Endothelial cell of umbilical vein (primary cell): ENCODE data around the gene CNTLN. TPM values are rescaled to one million over a fixed set of nuclear protein-coding genes. Genes with fewer than 3 reads are reported as not detected.

Experiments
- BruUV-seq: library from RNA; stranded (reverse); fragments of 400-500 nt; replicated peaks from 2 replicates; lab custom pipeline; 2021; lab: Mats Ljungman, UMichigan
- CTCF ChIA-PET: fragments of 300-600, 350-600 bp; sonication (Branson Sonifier 250); formaldehyde crosslinking; loops from one replicate; lab custom pipeline; 2021; ENCODE audit warnings: antibody characterized with exemption, inconsistent platforms; lab: Charles Lee
- POLR2A ChIA-PET: fragments of 300-600, 350-600 bp; sonication (Branson Sonifier 250); formaldehyde crosslinking; loops from one replicate; lab custom pipeline; 2021; ENCODE audit warnings: antibody characterized with exemption, inconsistent platforms; lab: Charles Lee
- DNase-seq: peaks from one replicate; pipeline ENCODE4 v3.0.0-alpha.2; 2011; ENCODE audit warnings: low read depth, low spot score
- FAIRE-seq: peaks from 2 replicates; lab custom pipeline; 2011; peaks lifted over from hg19 to GRCh38; lab: Jason Lieb, UNC
- H2AFZ ChIP-seq: 2 replicates; pipeline ENCODE4 v1.6.0; 2012; ENCODE audit warnings: low read depth, low read length, control low read depth, inconsistent platforms
- H3K27ac ChIP-seq: 2 replicates; pipeline ENCODE4 v1.5.1; 2011; ENCODE audit warnings: low read depth, mild to moderate bottlenecking, control low read depth, low read length, moderate library complexity; ENCODE audit not compliant: insufficient read depth
- H3K27me3 ChIP-seq, 2 experiments: 2 replicates each; pipeline versions ENCODE4 v1.6.0 to v1.6.1; 2011; ENCODE audit warnings: low read length in 2 of 2, mixed read lengths in 1 of 2; ENCODE audit not compliant: control insufficient read depth in 2 of 2, insufficient read depth in 2 of 2
- H3K36me3 ChIP-seq, 2 experiments: 2 replicates in 1 of 2; 3 replicates in 1 of 2; pipeline ENCODE4 v1.5.1; 2011; ENCODE audit warnings: low read length in 2 of 2, mild to moderate bottlenecking in 1 of 2, moderate library complexity in 1 of 2; ENCODE audit not compliant: control insufficient read depth in 2 of 2, insufficient read depth in 2 of 2; ENCODE audit errors: extremely low read depth in 1 of 2
- H3K4me1 ChIP-seq: 3 replicates; pipeline ENCODE4 v1.5.1; 2011; ENCODE audit warnings: mild to moderate bottlenecking, low read length; ENCODE audit not compliant: control insufficient read depth, insufficient read depth; ENCODE audit errors: extremely low read depth
- H3K4me2 ChIP-seq: 2 replicates; pipeline ENCODE4 v1.6.1; 2011; ENCODE audit warnings: low read length, control low read depth, mixed read lengths; ENCODE audit not compliant: insufficient read depth
- H3K4me3 ChIP-seq, 3 experiments: fragments of 200-600 bp in 1 of 3; sonication (generic), shearing (Covaris generic) in 1 of 3; replicated peaks in 1 of 3; 2 replicates each; pipeline ENCODE4 v1.5.1; 2011 to 2016; ENCODE audit warnings: control low read depth in 3 of 3, low read length in 3 of 3, mild to moderate bottlenecking in 2 of 3, inconsistent platforms in 1 of 3, low read depth in 1 of 3, moderate library complexity in 1 of 3; ENCODE audit not compliant: insufficient read depth in 1 of 3
- H3K79me2 ChIP-seq: 2 replicates; pipeline ENCODE4 v1.6.0; 2012; ENCODE audit warnings: low read length, inconsistent platforms; ENCODE audit not compliant: control insufficient read depth, insufficient read depth
- H3K9ac ChIP-seq: replicated peaks from 2 replicates; pipeline ENCODE3; 2011; ENCODE audit warnings: low read length, control low read depth; ENCODE audit not compliant: insufficient read depth; ENCODE audit errors: extremely low read depth
- H3K9me1 ChIP-seq: replicated peaks from 3 replicates; pipeline ENCODE4 v1.6.0; 2011; ENCODE audit warnings: mild to moderate bottlenecking, low read length; ENCODE audit not compliant: control insufficient read depth, insufficient read depth; ENCODE audit errors: extremely low read depth
- H3K9me3 ChIP-seq: replicated peaks from 2 replicates; pipeline ENCODE4 v1.5.1; 2012; ENCODE audit warnings: low read length, inconsistent platforms; ENCODE audit not compliant: control insufficient read depth, insufficient read depth
- H4K20me1 ChIP-seq: replicated peaks from 2 replicates; pipeline ENCODE3; 2011; ENCODE audit warnings: mild to moderate bottlenecking, low read length; ENCODE audit not compliant: control insufficient read depth, insufficient read depth; ENCODE audit errors: extremely low read depth
- CTCF ChIP-seq, 2 donors: IDR thresholded peaks; 1 replicate in 1 of 2; 2 replicates in 1 of 2; pipeline ENCODE4 v1.5.1; 2011; ENCODE audit warnings: low read length in 2 of 2, mild to moderate bottlenecking in 2 of 2, moderate library complexity in 2 of 2, control low read depth in 1 of 2, inconsistent platforms in 1 of 2, low read depth in 1 of 2; ENCODE audit not compliant: insufficient read depth in 1 of 2; ENCODE audit errors: extremely low read depth in 1 of 2
- EZH2 ChIP-seq: IDR thresholded peaks from 2 replicates; pipeline ENCODE4 v1.6.1; 2012; ENCODE audit warnings: borderline replicate concordance, low read depth, mild to moderate bottlenecking, moderate library complexity, low read length, inconsistent platforms; ENCODE audit not compliant: severe bottlenecking
- FOS ChIP-seq: IDR thresholded peaks from 2 replicates; pipeline ENCODE4 v1.6.1; 2011; ENCODE audit warnings: mild to moderate bottlenecking, low read length, moderate library complexity, borderline replicate concordance; ENCODE audit not compliant: insufficient read depth
- GATA2 ChIP-seq: IDR thresholded peaks from 2 replicates; pipeline ENCODE4 v1.7.0; 2011; ENCODE audit warnings: low read depth, mild to moderate bottlenecking, moderate library complexity, mixed read lengths, low read length; ENCODE audit not compliant: insufficient read length, insufficient read depth
- JUN ChIP-seq: IDR thresholded peaks from 2 replicates; pipeline ENCODE4 v1.6.1; 2011; ENCODE audit warnings: borderline replicate concordance, low read depth; ENCODE audit not compliant: insufficient read length, insufficient read depth
- MYC ChIP-seq: IDR thresholded peaks from one replicate; pipeline ENCODE4 v1.6.1; 2011; ENCODE audit warnings: mild to moderate bottlenecking, low read depth, low read length
- POLR2A ChIP-seq: IDR thresholded peaks from 2 replicates; pipeline ENCODE4 v1.6.1; 2012; ENCODE audit warnings: low read depth, mild to moderate bottlenecking, control low read depth, low read length
- POLR2AphosphoS5 ChIP-seq: IDR thresholded peaks from 2 replicates; pipeline ENCODE4 v1.6.1; 2012; ENCODE audit warnings: low read depth, mild to moderate bottlenecking, control low read depth, low read length, moderate library complexity; ENCODE audit not compliant: insufficient read depth
- dilution Hi-C: fragments of 300-500 bp; cut with MboI; formaldehyde crosslinking; loops from one replicate; pipeline ENCODE4 v1.15.0; 2019; ENCODE audit warnings: low sequenced_read_pairs; ENCODE audit not compliant: extremely low pct_ligation_motif_present
- intact Hi-C: fragments of 100-400 bp; cut with micrococcal nuclease; formaldehyde crosslinking; loops from one replicate; pipeline ENCODE4 v1.10.0; 2022
- polyA plus RNA-seq, 4 experiments: library from polyadenylated mRNA; depleted of rRNA in 3 of 4; stranded (reverse) in 3 of 4; unstranded in 1 of 4; fragments of >200 nt; gene quantifications; 2 replicates each; pipeline versions ENCODE4 v1.2.1 to v1.2.3, GENCODE V29; 2011 to 2012; ENCODE audit warnings: missing spikeins in 1 of 4
- total RNA-seq: library from RNA; stranded (reverse); gene quantifications from 2 replicates; pipeline ENCODE4 v1.2.3, GENCODE V29; 2021
- TF ChIP-seq, protein P1 (sequence below): IDR thresholded peaks from 2 replicates; pipeline ENCODE4 v1.6.1; 2011; ENCODE audit not compliant: insufficient read depth, insufficient read length

Gene CNTLN
- total and polyA plus RNA-seq, 2 donors (not counting 3 experiments of a cell fraction or from before 2014, with no cell fraction given), result 3.5 to 15.8 TPM

GRCh38 chr9:17487467-17487866, 352.6 kb downstream of the CNTLN start:
- Histone ChIP-seq H3K9ac (no peak overlapping the region), H3K27me3 (no peaks in the 10 kb centered on the region), H3K9me3 (no peaks in the 10 kb centered on the region), H3K4me2 (no peak overlapping the region), H2AFZ (no peak overlapping the region), H4K20me1 (no peaks in the 10 kb centered on the region), H3K27ac (no peak overlapping the region), H3K9me1 (no peaks in the 10 kb centered on the region), H3K4me3 (no peak overlapping the region), H3K4me1 (no peaks in the 10 kb centered on the region), H3K79me2 (no peaks in the 10 kb centered on the region), H3K36me3 (no peaks in the 10 kb centered on the region)
- dilution Hi-C loops, result no loop called here
- BruUV-seq, result no TSS peak
- intact Hi-C loops, result no loop called here
- TF ChIP-seq, protein P1, sequence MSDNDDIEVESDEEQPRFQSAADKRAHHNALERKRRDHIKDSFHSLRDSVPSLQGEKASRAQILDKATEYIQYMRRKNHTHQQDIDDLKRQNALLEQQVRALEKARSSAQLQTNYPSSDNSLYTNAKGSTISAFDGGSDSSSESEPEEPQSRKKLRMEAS, result no peak
- ChIA-PET CTCF (no interaction called here), POLR2A (no interaction called here)
- FAIRE-seq (no peak), DNase-seq (no peak)

DNA sequence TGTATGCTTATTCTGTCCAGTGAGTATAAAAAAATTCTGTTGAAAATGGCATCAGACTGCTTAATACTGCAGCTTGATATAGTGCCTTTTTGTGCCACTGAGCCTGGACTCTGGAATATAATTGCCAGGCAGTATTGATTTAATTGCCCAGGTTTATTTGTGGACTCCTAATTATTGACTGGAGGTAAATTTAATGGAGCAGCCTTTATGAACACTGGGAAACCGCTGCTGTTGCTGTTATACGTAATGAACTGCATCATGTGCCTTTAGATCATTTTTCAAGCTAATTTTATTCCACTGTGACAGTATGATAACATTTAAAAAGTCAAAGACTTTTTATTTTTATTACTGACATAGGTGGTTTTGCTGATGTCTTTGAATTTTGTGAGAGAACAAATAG, 353.8 kb downstream of the CNTLN start:
- intact Hi-C loops, result no loop called here

More for the DNA sequence above, 353.8 kb downstream of the CNTLN start:
- H3K27me3 ChIP-seq, result no peaks in the 10 kb centered on the region
- no peaks in the 10 kb centered on the region for H3K9me3 ChIP-seq
- no TSS peak for BruUV-seq
- CTCF ChIA-PET, result no interaction called here
- H3K27ac ChIP-seq, result no peak overlapping the region
- no peak for TF ChIP-seq GATA2
- no peak for TF ChIP-seq POLR2AphosphoS5
- no peak for TF ChIP-seq FOS
- no peak for TF ChIP-seq JUN
- TF ChIP-seq EZH2, result no peak
- TF ChIP-seq POLR2A, result no peak
- TF ChIP-seq MYC, result no peak
- TF ChIP-seq, protein P1, result no peak
- no peak for TF ChIP-seq CTCF (IDR thresholded peaks at IDR 0.05; ENCODE audit: extremely low read depth in 1 of 2, insufficient read depth in 1 of 2, low read depth in 1 of 2, low read length in 2 of 2)
- no peak overlapping the region for H3K4me2 ChIP-seq
- no peaks in the 10 kb centered on the region for H3K4me1 ChIP-seq
- no peak for FAIRE-seq
- no peaks in the 10 kb centered on the region for H4K20me1 ChIP-seq
- no peak overlapping the region for H3K9ac ChIP-seq
- H3K9me1 ChIP-seq, result no peaks in the 10 kb centered on the region
- no peak overlapping the region for H2AFZ ChIP-seq
- no peaks in the 10 kb centered on the region for H3K36me3 ChIP-seq
- POLR2A ChIA-PET, result no interaction called here
- H3K4me3 ChIP-seq, result no peak overlapping the region
- dilution Hi-C loops, result no loop called here
- DNase-seq, result no peak
- H3K79me2 ChIP-seq, result no peaks in the 10 kb centered on the region
